Fibroblast of the aortic adventitia (primary cell): ENCODE results near the gene MTURN. TPM values are rescaled to one million over a fixed set of nuclear protein-coding genes. Genes with fewer than 3 reads are reported as not detected.

Experiments
- DNase-seq: peaks from one replicate; pipeline ENCODE4 v3.0.0-alpha.2; 2010; ENCODE audit warnings: low read depth
- H3K4me3 ChIP-seq: 2 replicates; pipeline ENCODE4 v1.5.1; 2011; ENCODE audit warnings: low read depth, mild to moderate bottlenecking, control low read depth, low read length, moderate library complexity
- CTCF ChIP-seq: IDR thresholded peaks from 2 replicates; pipeline ENCODE4 v1.5.1; 2011; ENCODE audit warnings: mild to moderate bottlenecking, low read length, control low read depth, inconsistent platforms; ENCODE audit not compliant: insufficient read depth
- small RNA-seq: library from RNA; depleted of rRNA; stranded (forward); fragments of <200 nt; gene quantifications from one replicate; pipeline ENCODE3, GENCODE V24; 2012
- total RNA-seq: library from RNA; depleted of rRNA; stranded (reverse); fragments of >200 nt; gene quantifications from 2 replicates; pipeline ENCODE4 v1.2.3, GENCODE V29; 2012; ENCODE audit warnings: low replicate concordance

The MTURN gene
- total RNA-seq, 1 donor: 29.8 TPM

DNA sequence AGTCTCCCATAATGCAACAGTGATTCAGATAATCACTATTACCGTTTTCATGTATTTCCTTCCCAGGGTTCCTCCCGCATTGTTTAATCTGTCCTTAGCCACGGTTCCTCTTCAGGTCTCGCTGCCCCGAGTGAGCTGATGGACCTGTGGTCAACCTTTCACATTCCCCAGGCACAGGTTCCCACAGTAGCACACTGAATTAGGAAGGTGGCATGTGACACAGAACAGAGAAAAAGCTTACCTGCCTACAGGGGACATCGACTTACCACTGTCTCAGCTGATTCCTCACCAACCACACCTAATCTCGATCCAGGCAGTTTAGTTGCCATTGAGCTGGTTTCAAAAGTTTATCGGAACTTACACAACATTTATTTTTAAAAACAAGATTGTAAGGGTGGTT lies 72.2 kb downstream of the MTURN start:
- no peak for TF ChIP-seq CTCF
- no peak for DNase-seq
- no peak overlapping the region for H3K4me3 ChIP-seq

- H3K4me3 ChIP-seq: no peak overlapping the region
- no peak for TF ChIP-seq CTCF
- no peak for DNase-seq
Observed at GRCh38 chr7:30207376-30207775, 72.6 kb downstream of the MTURN start.

DNA sequence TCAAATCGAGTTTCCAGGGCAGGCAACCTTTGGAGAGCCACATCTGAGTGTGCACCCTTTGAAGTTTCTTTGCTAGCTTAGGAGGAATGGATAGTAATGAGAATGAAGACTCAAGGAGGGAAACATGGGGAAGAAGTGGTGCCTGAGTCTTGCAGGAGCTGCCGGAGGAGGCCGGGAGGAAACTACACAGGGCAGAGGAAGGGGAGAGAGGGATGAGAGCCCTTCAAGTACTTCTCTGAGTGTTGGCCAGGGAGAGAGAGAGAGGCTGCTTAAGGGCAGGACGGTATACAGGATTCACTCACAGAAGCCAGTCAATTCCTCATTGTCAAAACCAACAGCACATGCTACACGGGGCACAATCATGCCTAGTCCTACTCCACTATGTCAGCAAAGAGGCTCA lies 75.2 kb downstream of the MTURN start:
- no peak overlapping the region for H3K4me3 ChIP-seq
- TF ChIP-seq CTCF: no peak
- no peak for DNase-seq

Small RNA genes lying within 50 kb of the gene (small RNA-seq; reads per million reads assigned to genes)
- not detected for gene RPS27P16

Other genes with a start within 250 kb of the MTURN start
- 39.7 and 93.1 TPM in 2 replicates for gene SCRN1, start 145.2 kb upstream of the MTURN start, total RNA-seq
- 39.9 and 57.5 TPM in 2 replicates for gene FKBP14, start 108.3 kb upstream of the MTURN start, total RNA-seq
- gene PLEKHA8, start 106.6 kb upstream of the MTURN start, total RNA-seq: 10.6 and 15.5 TPM in 2 replicates
- 5.8 and 8.2 TPM in 2 replicates for gene ZNRF2, start 149.6 kb downstream of the MTURN start, total RNA-seq